ENCODE results near the gene IZUMO2. TPM values are rescaled to one million over a fixed set of nuclear protein-coding genes. Genes with fewer than 3 reads are reported as not detected.

The IZUMO2 gene
- total and polyA plus RNA-seq, 2 experiments from 2014 or later = not detected

- Histone ChIP-seq H3K27ac (no peak overlapping the region), H3K36me3 (no peaks in the 10 kb centered on the region), H3K9me3 (ENCODE audit: low read depth) (no peaks in the 10 kb centered on the region), H3K4me3 (no peak overlapping the region), H3K27me3 (no peaks in the 10 kb centered on the region), H3K4me1 (ENCODE audit: low read depth) (no peaks in the 10 kb centered on the region)
- no peak for DNase-seq (ENCODE audit: low read depth in 1 of 2, low spot score in 1 of 2)
- no peak for TF ChIP-seq CTCF (IDR thresholded peaks at IDR 0.05; ENCODE audit: low read depth, low read length)
Observed at GRCh38 chr19:50184196-50184595, 21.1 kb upstream of the IZUMO2 start.

- Histone ChIP-seq H3K27ac (no peak overlapping the region), H3K4me3 (no peak overlapping the region), H3K9me3 (ENCODE audit: low read depth) (no peaks in the 10 kb centered on the region), H3K4me1 (ENCODE audit: low read depth) (no peaks in the 10 kb centered on the region), H3K36me3 (no peaks in the 10 kb centered on the region), H3K27me3 (no peaks in the 10 kb centered on the region)
- no peak for DNase-seq (ENCODE audit: low read depth in 1 of 2, low spot score in 1 of 2)
- TF ChIP-seq CTCF (IDR thresholded peaks at IDR 0.05; ENCODE audit: low read depth, low read length) = no peak
Observed at GRCh38 chr19:50181121-50181520, 18.0 kb upstream of the IZUMO2 start.

GRCh38 chr19:50178859-50179537 lies 15.9 kb upstream of the IZUMO2 start:
- Histone ChIP-seq H3K27me3 (no peaks in the 10 kb centered on the region), H3K4me1 (ENCODE audit: low read depth) (no peaks in the 10 kb centered on the region), H3K9me3 (ENCODE audit: low read depth) (no peaks in the 10 kb centered on the region), H3K27ac (no peak overlapping the region), H3K4me3 (no peak overlapping the region), H3K36me3 (no peaks in the 10 kb centered on the region)
- no peak for TF ChIP-seq CTCF (IDR thresholded peaks at IDR 0.05; ENCODE audit: low read depth, low read length)
- no peak for DNase-seq (ENCODE audit: low read depth in 1 of 2, low spot score in 1 of 2)

GRCh38 chr19:50178320-50178719 lies 15.2 kb upstream of the IZUMO2 start:
- no peak overlapping the region for H3K4me3 ChIP-seq
- H3K36me3 ChIP-seq = no peaks in the 10 kb centered on the region
- no peaks in the 10 kb centered on the region for H3K27me3 ChIP-seq
- H3K4me1 ChIP-seq (ENCODE audit: low read depth) = no peaks in the 10 kb centered on the region
- no peak for DNase-seq (ENCODE audit: low read depth in 1 of 2, low spot score in 1 of 2)
- no peak overlapping the region for H3K27ac ChIP-seq
- H3K9me3 ChIP-seq (ENCODE audit: low read depth) = no peaks in the 10 kb centered on the region
- TF ChIP-seq CTCF (IDR thresholded peaks at IDR 0.05; ENCODE audit: low read depth, low read length) = no peak

GRCh38 chr19:50176775-50177174 lies 13.7 kb upstream of the IZUMO2 start:
- TF ChIP-seq CTCF (IDR thresholded peaks at IDR 0.05; ENCODE audit: low read depth, low read length) = no peak
- Histone ChIP-seq H3K4me3 (no peak overlapping the region), H3K27ac (no peak overlapping the region), H3K36me3 (no peaks in the 10 kb centered on the region), H3K4me1 (ENCODE audit: low read depth) (no peaks in the 10 kb centered on the region), H3K27me3 (no peaks in the 10 kb centered on the region), H3K9me3 (ENCODE audit: low read depth) (no peaks in the 10 kb centered on the region)
- DNase-seq (ENCODE audit: low read depth in 1 of 2, low spot score in 1 of 2) = no peak
